EL (cell line): ENCODE results near the gene CENPS.
"Not testable (repeated sequence)": the region's sequence is repeated elsewhere in the genome, so short reads cannot be mapped to it uniquely, and the experiment has no call there.

ENCODE experiments used
- DNase-seq: peaks from one replicate; pipeline ENCODE4 v3.0.0-alpha.2; 2016

Gene CENPS

GRCh38 chr1:10430216-10431069, at the start of gene CENPS:
Gene CENPS (plus strand): TSS chr1:10430433. CDS start chr1:10430518, 85 bp downstream.
- peak; percentile 90 for DNase-seq

- peak; percentile 81 for DNase-seq
Observed at GRCh38 chr1:10380594-10381275, 49.5 kb upstream of the CENPS start.

- no peak for DNase-seq
Observed at GRCh38 chr1:10383630-10384029, 46.6 kb upstream of the CENPS start.

- no peak for DNase-seq
Observed at GRCh38 chr1:10384219-10384618, 46.0 kb upstream of the CENPS start.

- no peak for DNase-seq
Observed at GRCh38 chr1:10386761-10387676, 43.2 kb upstream of the CENPS start.

GRCh38 chr1:10387677-10388386, 42.4 kb upstream of the CENPS start:
- peak; percentile 29 for DNase-seq

GRCh38 chr1:10388387-10388715, 41.9 kb upstream of the CENPS start:
- DNase-seq = no peak

GRCh38 chr1:10389271-10389973, 40.8 kb upstream of the CENPS start:
- DNase-seq = no peak

- no peak for DNase-seq
Observed at GRCh38 chr1:10396870-10397269, 33.4 kb upstream of the CENPS start.

GRCh38 chr1:10398278-10398733, 31.9 kb upstream of the CENPS start:
- no peak for DNase-seq

- peak; percentile 99 for DNase-seq
Observed at GRCh38 chr1:10398734-10399443, 31.3 kb upstream of the CENPS start, which contains the start of gene PGD. Gene PGD (plus strand): TSS chr1:10399064. CDS start chr1:10399118, 54 bp downstream.

GRCh38 chr1:10399444-10399941, 30.7 kb upstream of the CENPS start:
- peak; percentile 60 for DNase-seq

GRCh38 chr1:10400013-10400412, 30.2 kb upstream of the CENPS start:
- no peak for DNase-seq

- peak; percentile 46 for DNase-seq
Observed at GRCh38 chr1:10401281-10401680, 29.0 kb upstream of the CENPS start.

- peak; percentile 73 for DNase-seq
Observed at GRCh38 chr1:10402729-10403274, 27.4 kb upstream of the CENPS start.

GRCh38 chr1:10407201-10407600, 23.0 kb upstream of the CENPS start:
- no peak for DNase-seq

- peak; percentile 46 for DNase-seq
Observed at GRCh38 chr1:10415211-10415930, 14.9 kb upstream of the CENPS start.

- DNase-seq = not testable (repeated sequence)
Observed at GRCh38 chr1:10415967-10416366, 14.3 kb upstream of the CENPS start.

GRCh38 chr1:10418741-10419140, 11.5 kb upstream of the CENPS start:
- not testable (repeated sequence) for DNase-seq

GRCh38 chr1:10419351-10419750, 10.9 kb upstream of the CENPS start:
- no peak for DNase-seq
